Lung (tissue), 12 donors: ENCODE measurements around the gene PTGER3. TPM values are rescaled to one million over a fixed set of nuclear protein-coding genes. Genes with fewer than 3 reads are reported as not detected.

Source experiments
- ATAC-seq: fragments of 200-7000 bp; cut with Tn5 transposase; one replicate; pipeline ENCODE4 v1.9.1; 2020; ENCODE audit warnings: moderate number of reproducible peaks; ENCODE audit not compliant: insufficient read depth, low FRiP score
- DNase-seq, 3 donors: peaks; one replicate each; pipeline ENCODE4 v3.0.0-alpha.2; 2013 to 2017
- H3K27ac ChIP-seq, 2 donors: one replicate each; pipeline ENCODE4 v1.5.1; 2013; ENCODE audit warnings: mild to moderate bottlenecking in 2 of 2, moderate library complexity in 2 of 2, control low read depth in 1 of 2, inconsistent platforms in 1 of 2, low read depth in 1 of 2, low read length in 1 of 2
- H3K27me3 ChIP-seq, 3 donors: one replicate each; pipeline ENCODE4 v1.5.1; 2013; ENCODE audit warnings: low read length in 2 of 3; ENCODE audit not compliant: control insufficient read depth in 3 of 3, insufficient read depth in 3 of 3
- H3K36me3 ChIP-seq, 4 donors: one replicate each; pipeline ENCODE4 v1.5.1; 2013; ENCODE audit warnings: low read length in 4 of 4, mild to moderate bottlenecking in 1 of 4, moderate library complexity in 1 of 4; ENCODE audit not compliant: control insufficient read depth in 4 of 4, insufficient read depth in 4 of 4
- H3K4me1 ChIP-seq, 5 donors: one replicate each; pipeline ENCODE4 v1.5.1; 2013; ENCODE audit warnings: low read length in 5 of 5, mild to moderate bottlenecking in 2 of 5, moderate library complexity in 1 of 5; ENCODE audit not compliant: control insufficient read depth in 5 of 5, insufficient read depth in 5 of 5
- H3K4me3 ChIP-seq: one replicate; pipeline ENCODE4 v1.5.1; 2013; ENCODE audit warnings: mild to moderate bottlenecking, control low read depth, moderate library complexity
- H3K9ac ChIP-seq, 2 donors: one replicate each; pipeline ENCODE4 v1.5.1; 2013; ENCODE audit warnings: low read length in 2 of 2, control low read depth in 1 of 2; ENCODE audit not compliant: insufficient read depth in 1 of 2
- H3K9me3 ChIP-seq, 4 donors: one replicate each; pipeline ENCODE4 v1.5.1; 2013; ENCODE audit warnings: low read length in 3 of 4, mild to moderate bottlenecking in 1 of 4, moderate library complexity in 1 of 4; ENCODE audit not compliant: control insufficient read depth in 4 of 4, insufficient read depth in 3 of 4
- CTCF ChIP-seq: IDR thresholded peaks from 2 replicates; pipeline ENCODE4 v1.5.1; 2012; ENCODE audit warnings: mild to moderate bottlenecking; ENCODE audit errors: control extremely low read depth, extremely low read depth
- WGBS, 2 donors: extraction: QIAGEN DNeasy Blood & Tissue Kit; methylation state at CpG; one replicate each; pipeline ENCODE4 v1.1.7; 2013; 5-methylcytosine and 5-hydroxymethylcytosine counted together
- polyA plus RNA-seq, 2 donors: library from polyadenylated mRNA; stranded (reverse); fragments of 200-250 nt; gene quantifications; one replicate each; pipeline ENCODE4 v1.2.1, GENCODE V29; 2013
- total RNA-seq, 2 donors: library from RNA; depleted of rRNA in 1 of 2; stranded (reverse); fragments of >200 nt in 1 of 2; gene quantifications; one replicate each; pipeline ENCODE4 v1.2.1, GENCODE V29; 2014 to 2021
- donor health status: control.
- donor health status: control.
- donor health status: Bipolar disorder and iron deficiency.
- donor health status: healthy.
- donor health status: DM: yes; HTN: yes; CAD: no.

Gene PTGER3
- total and polyA plus RNA-seq, 4 donors, result 0.31 to 1.8 (median 1.4) TPM

GRCh38 chr1:70994753-70995268, 52.8 kb downstream of the PTGER3 start:
- Histone ChIP-seq H3K27ac (no peak overlapping the region), H3K36me3 (no peaks in the 10 kb centered on the region), H3K4me1 (no peaks in the 10 kb centered on the region), H3K9me3 (no peaks in the 10 kb centered on the region), H3K27me3 (no peaks in the 10 kb centered on the region), H3K9ac (no peak overlapping the region), H3K4me3 (no peak overlapping the region)
- ATAC-seq, result no peak
- TF ChIP-seq CTCF, result no peak
- 80 to 81% methylated on average over 1 of the region's 1 CpG for WGBS, 2 donors
- no peak for DNase-seq

GRCh38 chr1:70993798-70994197, 53.8 kb downstream of the PTGER3 start:
- H3K27ac ChIP-seq, result no peak overlapping the region
- H3K27me3 ChIP-seq, result no peaks in the 10 kb centered on the region
- 67 to 68% methylated on average over 3 of the region's 3 CpGs for WGBS, 2 donors
- no peak overlapping the region for H3K9ac ChIP-seq
- no peaks in the 10 kb centered on the region for H3K4me1 ChIP-seq
- H3K4me3 ChIP-seq, result no peak overlapping the region
- H3K36me3 ChIP-seq, result no peaks in the 10 kb centered on the region
- DNase-seq (no peak), ATAC-seq (no peak)
- H3K9me3 ChIP-seq, result no peaks in the 10 kb centered on the region
- no peak for TF ChIP-seq CTCF

GRCh38 chr1:70992521-70992920, 55.1 kb downstream of the PTGER3 start:
- no peaks in the 10 kb centered on the region for H3K4me1 ChIP-seq
- DNase-seq (no peak), ATAC-seq (no peak)
- H3K27me3 ChIP-seq, result no peaks in the 10 kb centered on the region
- no peak overlapping the region for H3K9ac ChIP-seq
- no peak overlapping the region for H3K4me3 ChIP-seq
- WGBS, 2 donors, result 84 to 89% methylated on average over 2 of the region's 2 CpGs
- H3K9me3 ChIP-seq, result no peaks in the 10 kb centered on the region
- no peak for TF ChIP-seq CTCF
- H3K36me3 ChIP-seq, result no peaks in the 10 kb centered on the region
- no peak overlapping the region for H3K27ac ChIP-seq
